Activated T-cell treated with anti-CD3 and anti-CD28 coated beads, Interleukin-2, amount 50 U/mL, for 4 hours (primary cell): Measurements from ENCODE around the gene MLXIP. TPM values are rescaled to one million over a fixed set of nuclear protein-coding genes. Genes with fewer than 3 reads are reported as not detected.
"Not testable (repeated sequence)": the region's sequence is repeated elsewhere in the genome, so short reads cannot be mapped to it uniquely, and the experiment has no call there.

Experiments used
- ATAC-seq, 2 donors: fragments of 200-7000 bp; cut with Tn5 transposase; one replicate each; pipeline ENCODE4 v1.10.0; 2021
- DNase-seq: peaks from one replicate; pipeline ENCODE4 v3.0.0-alpha.2; 2020
- H3K27me3 Mint-ChIP-seq: one replicate; pipeline ENCODE4 v1.8.0; 2021; ENCODE audit warnings: low read depth, mixed read lengths
- H3K36me3 Mint-ChIP-seq: one replicate; pipeline ENCODE4 v1.8.0; 2022; ENCODE audit warnings: mixed read lengths; ENCODE audit not compliant: insufficient read depth
- H3K4me1 Mint-ChIP-seq: one replicate; pipeline ENCODE4 v1.8.0; 2021; ENCODE audit warnings: low read depth, mixed read lengths
- H3K4me3 Mint-ChIP-seq: one replicate; pipeline ENCODE4 v1.8.0; 2021; ENCODE audit warnings: mild to moderate bottlenecking, moderate library complexity, mixed read lengths
- H3K9me3 Mint-ChIP-seq: one replicate; pipeline ENCODE4 v1.8.0; 2021; ENCODE audit warnings: mixed read lengths
- total RNA-seq, 3 donors: library from RNA; stranded (reverse); gene quantifications; one replicate each; pipeline ENCODE4 v1.2.1, GENCODE V29; 2021

MLXIP gene
- total RNA-seq, result 10 to 100 TPM; 35.9 to 42.3 (median 37.9) TPM

GRCh38 chr12:122078141-122079032 lies at the start of gene MLXIP:
MLXIP (plus strand) TSS chr12:122078756; CDS start chr12:122078854, 98 bp downstream.
- ATAC-seq (peak; percentile 79 to 81), DNase-seq (peak; percentile 89)
- H3K27me3 Mint-ChIP-seq, result no peaks in the 10 kb centered on the region
- H3K36me3 Mint-ChIP-seq, result peaks cover 1% of the 10 kb centered on the region
- peaks cover 46% of the 10 kb centered on the region for H3K4me1 Mint-ChIP-seq
- H3K9me3 Mint-ChIP-seq, result no peaks in the 10 kb centered on the region
- peak within 1 kb of the TSS; percentile 94 for H3K4me3 Mint-ChIP-seq

GRCh38 chr12:122028905-122029560 lies 49.5 kb upstream of the MLXIP start:
- DNase-seq (no peak), ATAC-seq (peak; percentile 63 to 82)
- no peak overlapping the region for H3K4me3 Mint-ChIP-seq

GRCh38 chr12:122029620-122030423 lies 48.7 kb upstream of the MLXIP start:
- DNase-seq, result no peak
- ATAC-seq, result no peak
- peaks cover 14% of the 10 kb centered on the region for H3K4me1 Mint-ChIP-seq
- H3K36me3 Mint-ChIP-seq, result no peaks in the 10 kb centered on the region
- H3K4me3 Mint-ChIP-seq, result no peak overlapping the region
- no peaks in the 10 kb centered on the region for H3K9me3 Mint-ChIP-seq
- peaks cover 11% of the 10 kb centered on the region for H3K27me3 Mint-ChIP-seq

More at GRCh38 chr12:122028905-122029560, 49.5 kb upstream of the MLXIP start:
- peaks cover 11% of the 10 kb centered on the region for H3K27me3 Mint-ChIP-seq
- H3K36me3 Mint-ChIP-seq, result no peaks in the 10 kb centered on the region
- H3K4me1 Mint-ChIP-seq, result peaks cover 14% of the 10 kb centered on the region
- no peaks in the 10 kb centered on the region for H3K9me3 Mint-ChIP-seq

GRCh38 chr12:122030424-122031035 lies 48.0 kb upstream of the MLXIP start:
- no peak for DNase-seq
- H3K4me3 Mint-ChIP-seq, result no peak overlapping the region

GRCh38 chr12:122031342-122032216 lies 47.0 kb upstream of the MLXIP start:
- H3K9me3 Mint-ChIP-seq, result no peaks in the 10 kb centered on the region
- peak; percentile 49 for DNase-seq
- peaks cover 6% of the 10 kb centered on the region for H3K27me3 Mint-ChIP-seq
- H3K4me3 Mint-ChIP-seq, result no peak overlapping the region
- peaks cover 14% of the 10 kb centered on the region for H3K4me1 Mint-ChIP-seq
- ATAC-seq, result peak; percentile 52 to 79
- peaks cover 2% of the 10 kb centered on the region for H3K36me3 Mint-ChIP-seq

More at GRCh38 chr12:122030424-122031035, 48.0 kb upstream of the MLXIP start:
- H3K36me3 Mint-ChIP-seq, result no peaks in the 10 kb centered on the region
- H3K9me3 Mint-ChIP-seq, result no peaks in the 10 kb centered on the region
- peaks cover 9% of the 10 kb centered on the region for H3K27me3 Mint-ChIP-seq
- peaks cover 14% of the 10 kb centered on the region for H3K4me1 Mint-ChIP-seq
- no peak for ATAC-seq

- DNase-seq (no peak), ATAC-seq (no peak)
- Mint-ChIP-seq H3K27me3 (peaks cover 4% of the 10 kb centered on the region), H3K4me1 (peaks cover 14% of the 10 kb centered on the region), H3K4me3 (no peak overlapping the region), H3K9me3 (no peaks in the 10 kb centered on the region), H3K36me3 (peaks cover 2% of the 10 kb centered on the region)
Observed at GRCh38 chr12:122032580-122032979, 46.0 kb upstream of the MLXIP start.

GRCh38 chr12:122035292-122035691 lies 43.3 kb upstream of the MLXIP start:
- Mint-ChIP-seq H3K27me3 (peaks cover 2% of the 10 kb centered on the region), H3K9me3 (no peaks in the 10 kb centered on the region), H3K4me3 (no peak overlapping the region)

GRCh38 chr12:122036153-122036552 lies 42.4 kb upstream of the MLXIP start:
- Mint-ChIP-seq H3K27me3 (peaks cover 2% of the 10 kb centered on the region), H3K4me3 (no peak overlapping the region), H3K9me3 (no peaks in the 10 kb centered on the region), H3K4me1 (peaks cover 4% of the 10 kb centered on the region), H3K36me3 (peaks cover 2% of the 10 kb centered on the region)
- ATAC-seq, result no peak
- DNase-seq, result no peak

More at GRCh38 chr12:122035292-122035691, 43.3 kb upstream of the MLXIP start:
- DNase-seq (no peak), ATAC-seq (no peak)
- Mint-ChIP-seq H3K4me1 (peaks cover 4% of the 10 kb centered on the region), H3K36me3 (peaks cover 2% of the 10 kb centered on the region)

GRCh38 chr12:122040579-122041386 lies 37.8 kb upstream of the MLXIP start:
- no peak for DNase-seq

GRCh38 chr12:122041458-122041857 lies 37.1 kb upstream of the MLXIP start:
- not testable (repeated sequence) for H3K27me3 Mint-ChIP-seq, H3K4me1 Mint-ChIP-seq, ATAC-seq, H3K9me3 Mint-ChIP-seq, DNase-seq, H3K4me3 Mint-ChIP-seq, H3K36me3 Mint-ChIP-seq

More at GRCh38 chr12:122040579-122041386, 37.8 kb upstream of the MLXIP start:
- Mint-ChIP-seq H3K4me3 (no peak overlapping the region), H3K27me3 (no peaks in the 10 kb centered on the region), H3K36me3 (peaks cover 2% of the 10 kb centered on the region), H3K4me1 (no peaks in the 10 kb centered on the region), H3K9me3 (no peaks in the 10 kb centered on the region)
- no peak for ATAC-seq

- ATAC-seq (no peak), DNase-seq (no peak)
- Mint-ChIP-seq H3K4me1 (no peaks in the 10 kb centered on the region), H3K27me3 (no peaks in the 10 kb centered on the region), H3K9me3 (no peaks in the 10 kb centered on the region), H3K4me3 (no peak overlapping the region), H3K36me3 (no peaks in the 10 kb centered on the region)
Observed at GRCh38 chr12:122042910-122043309, 35.6 kb upstream of the MLXIP start.

- Mint-ChIP-seq H3K27me3 (no peaks in the 10 kb centered on the region), H3K36me3 (no peaks in the 10 kb centered on the region), H3K9me3 (no peaks in the 10 kb centered on the region), H3K4me1 (no peaks in the 10 kb centered on the region), H3K4me3 (no peak overlapping the region)
- DNase-seq, result no peak
- ATAC-seq, result no peak
Observed at GRCh38 chr12:122043476-122043875, 35.1 kb upstream of the MLXIP start.
